ENCODE data around the gene ZNF213. TPM values are rescaled to one million over a fixed set of nuclear protein-coding genes. Genes with fewer than 3 reads are reported as not detected.

Gene ZNF213
- total and polyA plus RNA-seq, 12 donors, result 2.6 to 19.5 (median 12.2) TPM

DNA sequence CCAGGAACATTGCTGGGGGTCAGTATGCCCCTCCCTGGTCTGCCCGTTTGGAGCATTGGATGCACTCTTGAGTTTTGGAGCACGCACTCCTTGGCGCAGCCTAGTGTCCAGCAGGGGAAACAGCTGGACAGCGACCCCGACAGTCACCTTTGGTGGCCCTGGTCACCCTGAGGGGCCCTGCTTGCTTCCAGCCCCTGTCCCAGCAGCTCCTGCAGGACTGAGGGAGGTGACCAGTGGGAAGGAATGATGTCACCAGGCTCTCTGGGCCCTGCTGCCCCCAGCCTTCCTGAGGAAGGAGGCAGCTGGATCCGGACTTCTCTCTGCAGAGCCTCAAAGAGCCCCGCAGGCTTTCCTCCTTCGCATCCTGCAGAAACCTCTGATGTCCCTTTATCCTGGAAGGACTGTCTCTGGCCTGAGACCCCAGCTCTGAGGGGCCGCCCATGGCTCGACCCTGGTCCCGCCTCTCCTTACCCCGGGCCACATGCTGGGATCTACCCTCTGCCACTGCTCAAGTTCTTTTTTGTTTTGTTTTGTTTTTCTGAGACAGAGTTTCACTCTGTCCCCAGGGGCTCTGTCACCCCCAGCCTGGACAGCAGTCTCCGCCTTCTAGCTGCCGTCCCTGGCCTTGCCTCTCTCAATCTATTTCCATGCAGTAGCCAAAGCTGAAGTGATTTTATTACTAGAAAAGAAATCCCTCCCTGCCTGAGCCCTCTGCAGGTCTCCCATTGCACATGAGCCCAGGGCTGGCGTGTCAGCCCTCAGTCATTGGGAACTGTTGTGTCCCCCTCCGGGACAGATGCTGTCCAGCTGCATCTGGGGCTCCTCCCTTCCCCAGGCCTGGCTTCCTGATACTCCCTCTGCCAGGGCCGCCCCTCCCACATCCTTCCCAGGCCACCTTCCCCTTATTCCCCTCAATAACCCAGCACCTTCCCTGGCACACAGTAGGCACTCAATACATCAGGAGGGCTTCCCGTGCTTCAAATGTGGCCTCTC is 47.3 kb upstream of the ZNF213 start:
- whole genome bisulfite sequencing, 4 donors, result 53 to 65% (median 60%) methylated on average over 14 to 18 of the region's 18 CpGs
- peak overlapping the region in 1 of 4 donors; percentile 36 for H3K4me3 ChIP-seq
- intact Hi-C loops (cut with DNase I), result no loop called here

DNA sequence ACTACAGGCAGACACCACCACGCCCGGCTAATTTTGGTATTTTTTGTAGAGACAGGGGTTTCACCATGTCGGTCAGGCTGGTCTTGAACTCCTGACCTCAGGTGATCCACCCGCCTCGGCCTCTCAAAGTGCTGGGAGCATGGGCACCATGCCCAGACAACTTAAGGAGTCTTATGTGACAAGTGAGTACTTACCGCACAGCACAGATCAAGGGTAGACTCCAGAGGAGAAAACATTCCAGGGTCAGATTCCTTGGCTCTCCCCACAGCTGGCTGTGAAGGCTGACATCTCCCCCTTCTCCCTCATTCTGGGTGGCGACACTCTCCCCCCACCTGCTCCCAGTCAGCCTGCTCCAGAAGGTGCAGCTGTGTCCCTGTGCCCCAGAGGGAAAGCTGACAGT is 46.4 kb upstream of the ZNF213 start:
- H3K36me3 ChIP-seq (replicated peaks in 1 of 2), result no peaks in the 10 kb centered on the region
- WGBS, 4 donors, result 52 to 60% (median 57%) methylated on average over 7 of the region's 7 CpGs
- no peak overlapping the region for H3K4me3 ChIP-seq
- intact Hi-C loops (cut with DNase I), result no loop called here
- H3K4me1 ChIP-seq (replicated peaks in 1 of 2), result peaks cover 0 to 4% of the 10 kb centered on the region in 2 donors
- no peak for TF ChIP-seq POLR2A (IDR thresholded peaks at IDR 0.05)
- TF ChIP-seq, protein P1, sequence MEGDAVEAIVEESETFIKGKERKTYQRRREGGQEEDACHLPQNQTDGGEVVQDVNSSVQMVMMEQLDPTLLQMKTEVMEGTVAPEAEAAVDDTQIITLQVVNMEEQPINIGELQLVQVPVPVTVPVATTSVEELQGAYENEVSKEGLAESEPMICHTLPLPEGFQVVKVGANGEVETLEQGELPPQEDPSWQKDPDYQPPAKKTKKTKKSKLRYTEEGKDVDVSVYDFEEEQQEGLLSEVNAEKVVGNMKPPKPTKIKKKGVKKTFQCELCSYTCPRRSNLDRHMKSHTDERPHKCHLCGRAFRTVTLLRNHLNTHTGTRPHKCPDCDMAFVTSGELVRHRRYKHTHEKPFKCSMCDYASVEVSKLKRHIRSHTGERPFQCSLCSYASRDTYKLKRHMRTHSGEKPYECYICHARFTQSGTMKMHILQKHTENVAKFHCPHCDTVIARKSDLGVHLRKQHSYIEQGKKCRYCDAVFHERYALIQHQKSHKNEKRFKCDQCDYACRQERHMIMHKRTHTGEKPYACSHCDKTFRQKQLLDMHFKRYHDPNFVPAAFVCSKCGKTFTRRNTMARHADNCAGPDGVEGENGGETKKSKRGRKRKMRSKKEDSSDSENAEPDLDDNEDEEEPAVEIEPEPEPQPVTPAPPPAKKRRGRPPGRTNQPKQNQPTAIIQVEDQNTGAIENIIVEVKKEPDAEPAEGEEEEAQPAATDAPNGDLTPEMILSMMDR (IDR thresholded peaks at IDR 0.05), result no peak
- H3K27me3 ChIP-seq, result no peaks in the 10 kb centered on the region
- DNase-seq, result no peak
- H3K9me3 ChIP-seq (replicated peaks in 1 of 3), result no peaks in the 10 kb centered on the region
- no peak overlapping the region for H3K27ac ChIP-seq

More for the DNA sequence above, 47.3 kb upstream of the ZNF213 start:
- H3K27me3 ChIP-seq, result no peaks in the 10 kb centered on the region
- H3K27ac ChIP-seq, result peak overlapping the region in 2 of 5 donors; percentile 34 to 51
- H3K4me1 ChIP-seq (replicated peaks in 1 of 2), result peaks cover 0 to 4% of the 10 kb centered on the region in 2 donors
- peak; percentile 33 to 73 (median 48) for DNase-seq
- no peak for TF ChIP-seq POLR2A (IDR thresholded peaks at IDR 0.05)
- TF ChIP-seq, protein P1 (IDR thresholded peaks at IDR 0.05), result peak in 1 of 6 experiments; percentile 27
- no peaks in the 10 kb centered on the region for H3K9me3 ChIP-seq (replicated peaks in 1 of 3)
- H3K36me3 ChIP-seq (replicated peaks in 1 of 2), result no peaks in the 10 kb centered on the region

DNA sequence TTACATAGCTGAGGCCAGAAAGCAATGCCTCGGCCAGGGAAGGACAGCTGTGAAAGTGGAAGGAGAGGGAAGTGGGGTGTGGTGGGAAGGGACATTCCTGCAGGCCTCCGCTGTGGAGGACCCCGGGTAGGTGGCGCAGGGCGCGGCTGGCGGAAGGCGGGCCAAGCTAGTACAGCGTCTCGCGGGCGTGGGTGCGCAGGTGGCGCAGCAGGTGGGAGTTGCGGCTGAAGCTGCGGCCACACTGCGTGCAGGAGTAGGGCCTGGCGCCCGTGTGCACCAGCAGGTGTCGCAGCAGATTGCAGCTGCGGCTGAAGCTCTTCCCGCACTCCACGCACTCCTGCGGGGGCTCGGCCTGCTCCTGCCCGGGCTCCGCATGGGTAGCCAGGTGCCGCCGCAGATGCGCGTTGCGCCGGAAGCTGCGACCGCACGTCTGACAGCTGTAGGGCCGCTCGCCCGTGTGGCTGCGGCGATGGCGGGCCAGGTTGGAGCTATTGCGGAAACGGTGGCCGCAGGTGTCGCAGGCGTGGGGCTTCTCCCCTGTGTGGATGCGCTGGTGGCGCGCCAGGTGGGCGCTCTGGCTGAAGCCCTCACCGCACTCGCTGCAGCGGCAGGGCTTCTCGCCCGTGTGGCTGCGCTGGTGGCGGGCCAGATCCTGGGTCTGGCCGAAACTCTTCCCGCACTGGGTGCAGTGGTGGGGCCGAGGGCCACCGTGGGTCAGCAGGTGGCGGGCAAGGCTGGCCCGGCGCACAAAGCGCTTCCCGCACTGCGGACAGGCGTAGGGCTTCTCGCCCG is 45.7 kb upstream of the ZNF213 start:
- no peak overlapping the region for H3K4me3 ChIP-seq

More for the DNA sequence above, 45.7 kb upstream of the ZNF213 start:
- no peak overlapping the region for H3K27ac ChIP-seq
- peaks cover 0 to 4% of the 10 kb centered on the region in 2 donors for H3K4me1 ChIP-seq (replicated peaks in 1 of 2)
- no peaks in the 10 kb centered on the region for H3K27me3 ChIP-seq
- WGBS, 4 donors, result 88 to 95% (median 90%) methylated on average over 45 to 71 of the region's 71 CpGs
- no peaks in the 10 kb centered on the region for H3K9me3 ChIP-seq (replicated peaks in 1 of 3)
- H3K36me3 ChIP-seq (replicated peaks in 1 of 2), result no peaks in the 10 kb centered on the region
- intact Hi-C loops (cut with DNase I), result no loop called here
- no peak for DNase-seq
- TF ChIP-seq, protein P1 (IDR thresholded peaks at IDR 0.05), result no peak
- no peak for TF ChIP-seq POLR2A (IDR thresholded peaks at IDR 0.05)

All from adrenal gland (tissue), 12 donors.